ENCODE results near the gene SLC39A5. TPM values are rescaled to one million over a fixed set of nuclear protein-coding genes. Genes with fewer than 3 reads are reported as not detected.

Gene SLC39A5
- total RNA-seq, 1 experiment from 2014 or later, result not detected

- no peak overlapping the region for H2BK120ac ChIP-seq (ENCODE audit: low read depth, low read length, poor library complexity, severe bottlenecking)
- Mint-ChIP-seq H3K4me3 (no peak overlapping the region), H3K4me1 (no peaks in the 10 kb centered on the region), H3K27me3 (ENCODE audit: low read depth) (no peaks in the 10 kb centered on the region), H3K36me3 (ENCODE audit: insufficient read depth in 1 of 3, low read depth in 3 of 3) (peaks cover 30 to 60% (median 49%) of the 10 kb centered on the region in 3 experiments; a peak in 6 of 7 replicates), H3K27ac (no peak overlapping the region), H3K9me3 (no peaks in the 10 kb centered on the region)
- H3K27ac ChIP-seq (ENCODE audit: insufficient read length, low read depth, low read length), result no peak overlapping the region
- H3K9me3 ChIP-seq (ENCODE audit: control insufficient read depth, low read depth, low read length), result no peaks in the 10 kb centered on the region
- no peak for DNase-seq
- H2BK20ac ChIP-seq (ENCODE audit: low read depth, low read length, poor library complexity, severe bottlenecking), result no peak overlapping the region
- no peak overlapping the region for H3K18ac ChIP-seq (ENCODE audit: insufficient read length, low read depth, low read length)
- no peak overlapping the region for H2BK15ac ChIP-seq (ENCODE audit: low read depth, low read length)
- H3K56ac ChIP-seq (ENCODE audit: insufficient read length, low read depth, low read length), result no peak overlapping the region
- no peak overlapping the region for H2BK12ac ChIP-seq (ENCODE audit: insufficient read length, low read depth, low read length)
- H3K4me1 ChIP-seq (ENCODE audit: insufficient read depth, low read length), result no peaks in the 10 kb centered on the region
- H3K23me2 ChIP-seq (ENCODE audit: insufficient read length, low read depth, low read length, poor library complexity, severe bottlenecking), result no peaks in the 10 kb centered on the region
- TF ChIP-seq, protein P1, sequence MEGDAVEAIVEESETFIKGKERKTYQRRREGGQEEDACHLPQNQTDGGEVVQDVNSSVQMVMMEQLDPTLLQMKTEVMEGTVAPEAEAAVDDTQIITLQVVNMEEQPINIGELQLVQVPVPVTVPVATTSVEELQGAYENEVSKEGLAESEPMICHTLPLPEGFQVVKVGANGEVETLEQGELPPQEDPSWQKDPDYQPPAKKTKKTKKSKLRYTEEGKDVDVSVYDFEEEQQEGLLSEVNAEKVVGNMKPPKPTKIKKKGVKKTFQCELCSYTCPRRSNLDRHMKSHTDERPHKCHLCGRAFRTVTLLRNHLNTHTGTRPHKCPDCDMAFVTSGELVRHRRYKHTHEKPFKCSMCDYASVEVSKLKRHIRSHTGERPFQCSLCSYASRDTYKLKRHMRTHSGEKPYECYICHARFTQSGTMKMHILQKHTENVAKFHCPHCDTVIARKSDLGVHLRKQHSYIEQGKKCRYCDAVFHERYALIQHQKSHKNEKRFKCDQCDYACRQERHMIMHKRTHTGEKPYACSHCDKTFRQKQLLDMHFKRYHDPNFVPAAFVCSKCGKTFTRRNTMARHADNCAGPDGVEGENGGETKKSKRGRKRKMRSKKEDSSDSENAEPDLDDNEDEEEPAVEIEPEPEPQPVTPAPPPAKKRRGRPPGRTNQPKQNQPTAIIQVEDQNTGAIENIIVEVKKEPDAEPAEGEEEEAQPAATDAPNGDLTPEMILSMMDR (conservative IDR thresholded peaks at IDR 0.05), result no peak
- no peak overlapping the region for H2AFZ ChIP-seq (ENCODE audit: low read length)
- no peaks in the 10 kb centered on the region for H3K79me2 ChIP-seq (ENCODE audit: insufficient read depth, low read length)
- H2AK5ac ChIP-seq (ENCODE audit: insufficient read length, low read length), result no peak overlapping the region
- H4K91ac ChIP-seq (ENCODE audit: insufficient read length, low read depth, low read length), result no peak overlapping the region
- no peak overlapping the region for H3T11ph ChIP-seq (ENCODE audit: low read length)
- H3K79me1 ChIP-seq (ENCODE audit: insufficient read depth, low read depth, low read length, poor library complexity, severe bottlenecking), result no peaks in the 10 kb centered on the region
- no peak overlapping the region for H3K9ac ChIP-seq (ENCODE audit: extremely low read depth, insufficient read length, low read length)
- H4K5ac ChIP-seq (ENCODE audit: insufficient read length, low read depth, low read length), result no peak overlapping the region
- H3K4me2 ChIP-seq (ENCODE audit: insufficient read depth, insufficient read length, low read length), result no peak overlapping the region
- H3K4ac ChIP-seq (ENCODE audit: low read depth, low read length), result no peak overlapping the region
- H3K14ac ChIP-seq (ENCODE audit: insufficient read depth, low read length), result no peak overlapping the region
- no peak overlapping the region for H3K23ac ChIP-seq (ENCODE audit: insufficient read length, low read depth, low read length)
- H3K27me3 ChIP-seq (ENCODE audit: insufficient read depth, low read length), result no peaks in the 10 kb centered on the region
- no peak overlapping the region for H4K8ac ChIP-seq (replicated peaks; ENCODE audit: insufficient read length, low read depth, low read length)
- H4K20me1 ChIP-seq (ENCODE audit: control insufficient read depth, insufficient read depth, insufficient read length), result no peaks in the 10 kb centered on the region
- no peak overlapping the region for H2BK5ac ChIP-seq (ENCODE audit: insufficient read length, low read length)
These were observed 24.4 kb upstream of the SLC39A5 start for GRCh38 chr12:56205445-56205844.

Data from H9 (cell line).